RWPE2 (cell line): ENCODE results near the gene DTL.
A peak's percentile ranks its signal among the peaks of the same experiment; 100 is the strongest.

Source experiments
- ATAC-seq: fragments of 200-7000 bp; cut with Tn5 transposase; 3 replicates; pipeline ENCODE4 v1.9.1; 2021; ENCODE audit warnings: low read depth
- DNase-seq: peaks from one replicate; pipeline ENCODE4 v3.0.0-alpha.2; 2020; ENCODE audit warnings: low spot score
- H3K27ac ChIP-seq: fragments of 450-650 bp; 2 replicates; pipeline ENCODE4 v1.5.1; 2017; ENCODE audit warnings: mild to moderate bottlenecking; ENCODE audit not compliant: poor library complexity, severe bottlenecking
- H3K27me3 ChIP-seq: fragments of 250-450 bp; sonication (Bioruptor Pico); 2 replicates; pipeline ENCODE4 v1.5.1; 2021; ENCODE audit warnings: mild to moderate bottlenecking, moderate library complexity; ENCODE audit not compliant: insufficient read depth, poor library complexity, severe bottlenecking
- H3K36me3 ChIP-seq: fragments of 250-450 bp; sonication (Bioruptor Pico); 2 replicates; pipeline ENCODE4 v1.5.1; 2020; ENCODE audit warnings: low read depth, mild to moderate bottlenecking, moderate library complexity
- H3K4me1 ChIP-seq: fragments of 250-450 bp; sonication (Bioruptor Pico); 2 replicates; pipeline ENCODE4 v1.5.1; 2021; ENCODE audit warnings: mild to moderate bottlenecking, moderate library complexity; ENCODE audit not compliant: insufficient read depth, poor library complexity, severe bottlenecking
- H3K4me3 ChIP-seq: fragments of 250-450 bp; sonication (Bioruptor Pico); 2 replicates; pipeline ENCODE4 v1.5.1; 2021; ENCODE audit warnings: mild to moderate bottlenecking, moderate library complexity; ENCODE audit not compliant: severe bottlenecking
- H3K9me3 ChIP-seq: fragments of 250-450 bp; sonication (Bioruptor Pico); 2 replicates; pipeline ENCODE4 v1.5.1; 2021; ENCODE audit warnings: mild to moderate bottlenecking, moderate library complexity; ENCODE audit not compliant: severe bottlenecking
- CTCF ChIP-seq: fragments of 450-650 bp; IDR thresholded peaks from one replicate; pipeline ENCODE4 v1.5.1; 2017; ENCODE audit warnings: mild to moderate bottlenecking, moderate library complexity; ENCODE audit not compliant: poor library complexity, severe bottlenecking

DTL gene

GRCh38 chr1:212141404-212141803 is 105.9 kb downstream of the DTL start:
- no peak for TF ChIP-seq CTCF
- no peaks in the 10 kb centered on the region for H3K9me3 ChIP-seq
- H3K36me3 ChIP-seq, result no peaks in the 10 kb centered on the region
- H3K4me3 ChIP-seq, result no peak overlapping the region
- H3K4me1 ChIP-seq, result no peaks in the 10 kb centered on the region
- no peaks in the 10 kb centered on the region for H3K27me3 ChIP-seq
- no peak overlapping the region for H3K27ac ChIP-seq
- ATAC-seq (peak; percentile 62), DNase-seq (no peak)

DNA sequence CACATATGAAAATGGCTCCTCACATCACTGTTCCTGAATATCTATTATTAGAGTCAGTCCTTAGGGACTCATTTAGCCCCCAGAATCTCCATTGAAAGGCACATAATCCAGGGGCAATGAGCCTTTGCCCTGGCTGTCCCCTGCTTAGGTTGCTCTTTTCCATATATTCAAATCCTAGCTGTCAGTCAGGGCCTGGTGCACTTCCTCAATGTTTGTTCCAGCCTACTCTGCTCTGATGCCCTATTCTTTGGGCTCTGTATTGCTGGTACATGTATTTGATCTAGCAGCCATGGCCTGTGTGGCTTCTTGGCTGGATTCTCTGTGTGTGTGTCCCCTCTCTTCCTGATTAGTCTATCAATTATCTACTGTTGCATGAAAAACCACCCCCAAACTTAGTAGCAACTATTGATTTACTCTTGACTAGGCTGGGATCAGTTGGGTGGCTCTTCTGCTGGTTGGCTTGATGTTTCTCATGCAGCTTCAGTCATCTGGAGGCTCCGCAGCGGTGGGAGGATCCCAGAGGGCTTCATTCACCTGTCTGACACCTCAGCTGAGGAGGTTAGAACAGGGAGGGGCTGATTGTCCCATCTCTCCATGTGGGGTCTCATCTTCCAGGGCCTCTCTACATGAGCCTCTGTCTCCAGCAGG is 107.5 kb downstream of the DTL start:
- Histone ChIP-seq H3K4me3 (no peak overlapping the region), H3K36me3 (no peaks in the 10 kb centered on the region), H3K27ac (no peak overlapping the region), H3K4me1 (no peaks in the 10 kb centered on the region), H3K27me3 (no peaks in the 10 kb centered on the region), H3K9me3 (no peaks in the 10 kb centered on the region)
- ATAC-seq (no peak), DNase-seq (no peak)
- no peak for TF ChIP-seq CTCF

GRCh38 chr1:212147581-212148033 is 112.1 kb downstream of the DTL start:
- Histone ChIP-seq H3K4me1 (no peaks in the 10 kb centered on the region), H3K9me3 (no peaks in the 10 kb centered on the region), H3K4me3 (no peak overlapping the region), H3K27ac (no peak overlapping the region), H3K27me3 (no peaks in the 10 kb centered on the region), H3K36me3 (no peaks in the 10 kb centered on the region)
- no peak for TF ChIP-seq CTCF
- DNase-seq, result no peak
- ATAC-seq, result no peak

- H3K4me3 ChIP-seq, result no peak overlapping the region
- H3K9me3 ChIP-seq, result no peaks in the 10 kb centered on the region
- H3K36me3 ChIP-seq, result no peaks in the 10 kb centered on the region
- H3K27me3 ChIP-seq, result no peaks in the 10 kb centered on the region
- TF ChIP-seq CTCF, result no peak
- no peak for DNase-seq
- no peaks in the 10 kb centered on the region for H3K4me1 ChIP-seq
- H3K27ac ChIP-seq, result no peak overlapping the region
- ATAC-seq, result no peak
Observed at GRCh38 chr1:212149566-212149965, 114.0 kb downstream of the DTL start.

DNA sequence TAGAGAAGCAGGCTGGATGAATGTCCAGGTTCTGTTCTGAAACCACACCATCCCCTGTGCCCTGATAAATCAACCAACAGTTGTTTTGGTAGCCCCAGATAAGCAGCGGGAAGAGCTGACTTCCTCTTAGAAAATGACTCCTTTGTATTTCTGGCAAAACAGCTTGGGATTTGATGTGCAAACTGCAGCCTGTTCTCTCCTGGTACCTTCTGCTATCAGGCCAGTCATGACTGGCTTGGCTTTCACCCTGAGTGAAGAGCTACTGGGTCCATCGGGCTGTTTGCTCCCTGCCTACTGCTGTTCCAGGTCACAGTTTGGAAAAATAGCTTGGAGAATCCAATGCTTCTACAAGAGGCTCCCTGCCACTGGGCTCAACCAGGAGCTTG is 116.8 kb downstream of the DTL start:
- no peaks in the 10 kb centered on the region for H3K36me3 ChIP-seq
- no peaks in the 10 kb centered on the region for H3K9me3 ChIP-seq
- H3K4me3 ChIP-seq, result no peak overlapping the region
- DNase-seq (no peak), ATAC-seq (no peak)
- H3K27ac ChIP-seq, result no peak overlapping the region
- H3K27me3 ChIP-seq, result no peaks in the 10 kb centered on the region
- no peak for TF ChIP-seq CTCF
- no peaks in the 10 kb centered on the region for H3K4me1 ChIP-seq
